Stimulated activated CD8-positive, alpha-beta memory T cell treated with anti-CD3 and anti-CD28 coated beads, Interleukin-7, amount 100 ng/mL, for 4 hours (primary cell): ENCODE results near the gene SHPK.

Source experiments
- DNase-seq, 2 donors: peaks; one replicate each; pipeline ENCODE4 v3.0.0-alpha.2; 2020; ENCODE audit warnings: low read depth in 2 of 2

The SHPK gene

DNA sequence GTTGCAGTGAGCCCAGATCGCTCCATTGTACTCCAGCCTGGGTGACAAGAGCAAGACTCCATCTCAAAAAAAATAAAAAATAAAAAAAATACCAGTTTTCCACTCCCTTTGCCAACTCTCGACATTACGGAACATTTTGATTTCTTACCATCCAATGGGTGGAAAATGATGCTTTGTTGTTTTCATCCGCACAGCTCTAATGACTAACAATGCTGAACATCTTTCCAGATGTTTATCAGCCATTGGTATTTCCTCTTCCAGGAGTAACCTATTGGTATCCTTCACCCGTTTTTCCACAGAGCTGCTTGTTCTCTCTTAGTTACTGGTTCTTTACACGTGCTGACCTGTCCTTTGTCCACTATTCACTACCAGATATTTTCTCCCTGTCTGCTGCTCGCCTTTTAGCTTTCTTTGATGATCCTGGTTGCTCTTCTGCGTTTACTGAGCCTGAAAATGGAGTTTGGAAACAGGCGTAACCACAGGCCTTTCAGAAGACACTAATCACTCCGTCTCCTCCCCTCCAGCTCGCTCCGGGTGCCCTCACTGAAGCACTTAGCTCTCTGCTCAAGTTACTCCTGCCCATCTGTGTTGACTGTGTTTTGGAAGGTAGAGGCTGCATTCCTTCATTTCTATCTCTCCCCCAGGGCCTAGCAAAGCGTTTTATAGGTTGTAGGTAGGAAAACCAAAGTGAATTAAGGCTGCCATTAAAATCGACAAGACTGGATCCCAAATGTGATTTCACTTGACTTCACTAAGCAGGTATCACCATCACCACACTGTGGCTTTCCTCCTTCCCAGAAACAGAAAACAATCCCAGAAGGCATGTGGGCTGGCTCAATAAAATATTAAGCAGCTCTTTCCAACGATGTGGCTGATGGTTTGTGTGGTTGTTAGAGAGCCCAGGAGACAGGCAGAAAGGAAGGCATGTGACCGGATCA is 8.9 kb downstream of the SHPK start:
- DNase-seq = no peak

DNA sequence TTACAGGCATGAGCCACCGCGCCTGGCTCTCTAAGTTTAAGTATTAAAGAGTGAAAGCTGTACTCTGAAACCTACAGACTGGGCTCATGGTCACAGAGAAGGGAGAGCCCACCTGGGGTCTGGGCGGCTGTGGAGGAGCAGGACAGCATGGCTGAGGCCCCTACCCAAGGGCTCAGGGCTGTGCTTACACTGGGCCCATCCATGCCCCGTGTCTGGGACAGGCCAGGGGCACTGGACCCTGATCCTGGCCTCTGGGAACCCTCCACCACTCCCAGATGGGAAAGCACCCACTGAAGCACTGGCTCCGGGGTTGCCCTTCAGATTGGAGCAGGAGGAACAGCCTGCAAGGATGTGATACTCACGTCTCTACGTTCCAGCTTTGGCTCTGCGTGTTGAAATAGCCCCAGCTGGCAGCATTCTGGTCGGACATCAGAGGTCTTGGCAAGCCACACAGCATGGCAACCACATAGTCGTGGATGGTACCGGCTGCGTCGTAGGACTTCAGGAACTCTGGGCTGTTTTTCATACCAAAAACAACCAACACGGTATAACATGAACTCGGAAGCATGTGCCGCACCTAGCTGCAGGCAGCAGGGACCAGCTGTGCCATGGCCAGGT is 13.0 kb downstream of the SHPK start:
- no peak for DNase-seq

DNA sequence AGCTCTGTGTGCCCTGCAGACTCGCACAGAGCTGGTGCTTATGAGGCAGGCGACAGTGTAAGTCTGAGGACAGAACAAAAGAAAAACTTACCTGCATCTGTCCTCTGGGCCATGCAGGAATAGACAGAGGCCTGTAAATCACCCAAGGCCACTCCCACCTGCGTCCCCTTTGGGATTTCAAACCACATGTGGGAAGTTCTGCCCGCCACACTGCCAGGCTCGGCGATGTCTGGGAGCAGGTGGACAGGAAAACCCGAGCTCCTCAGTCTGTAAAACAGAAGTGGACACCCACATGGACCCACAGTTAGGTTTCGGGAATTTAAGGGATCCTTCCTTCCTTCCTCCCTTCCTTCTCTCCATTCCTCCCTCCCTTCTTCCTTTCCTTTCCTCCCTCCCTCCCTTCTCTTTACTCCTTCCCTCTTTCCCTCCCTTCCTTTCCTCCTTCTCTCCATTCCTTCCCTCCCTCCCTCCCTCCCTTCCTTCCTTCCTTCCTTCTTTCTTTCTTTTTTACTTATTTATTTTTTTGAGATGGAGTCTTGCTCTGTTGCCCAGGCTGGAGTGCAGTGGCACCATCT is 14.8 kb downstream of the SHPK start:
- DNase-seq = no peak

DNA sequence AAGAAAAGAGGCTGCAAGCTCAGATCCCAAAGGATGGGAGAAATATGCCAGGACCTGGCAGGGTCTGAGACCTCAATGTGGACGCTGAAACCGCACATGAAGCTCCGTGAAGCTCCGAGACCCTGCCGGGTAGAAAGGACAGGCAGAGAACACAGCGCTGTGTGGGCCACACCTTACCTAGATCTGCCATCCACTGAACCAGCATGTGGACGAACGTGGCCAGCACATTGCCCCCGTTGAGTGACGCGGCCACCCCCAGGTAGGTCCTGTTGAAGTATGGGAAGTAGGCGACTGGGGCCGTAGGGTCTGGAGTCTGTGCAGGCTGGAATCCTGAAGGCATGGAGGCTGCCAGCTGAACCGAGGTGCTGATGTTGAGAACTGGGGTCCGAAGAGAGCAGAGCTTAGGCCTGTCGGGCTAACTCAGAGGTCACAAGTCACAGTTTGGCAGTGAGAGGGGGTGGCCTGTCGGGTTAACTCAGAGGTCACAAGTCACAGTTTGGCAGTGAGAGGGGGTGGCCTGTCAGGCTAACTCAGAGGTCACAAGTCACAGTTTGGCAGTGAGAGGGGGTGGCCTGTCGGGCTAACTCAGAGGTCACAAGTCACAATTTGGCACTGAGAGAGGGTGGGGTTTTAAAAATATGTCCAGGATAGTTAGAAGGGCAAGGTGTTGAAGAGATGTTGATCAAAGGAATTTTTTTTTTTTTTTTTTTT is 20.7 kb downstream of the SHPK start:
- DNase-seq = no peak

DNA sequence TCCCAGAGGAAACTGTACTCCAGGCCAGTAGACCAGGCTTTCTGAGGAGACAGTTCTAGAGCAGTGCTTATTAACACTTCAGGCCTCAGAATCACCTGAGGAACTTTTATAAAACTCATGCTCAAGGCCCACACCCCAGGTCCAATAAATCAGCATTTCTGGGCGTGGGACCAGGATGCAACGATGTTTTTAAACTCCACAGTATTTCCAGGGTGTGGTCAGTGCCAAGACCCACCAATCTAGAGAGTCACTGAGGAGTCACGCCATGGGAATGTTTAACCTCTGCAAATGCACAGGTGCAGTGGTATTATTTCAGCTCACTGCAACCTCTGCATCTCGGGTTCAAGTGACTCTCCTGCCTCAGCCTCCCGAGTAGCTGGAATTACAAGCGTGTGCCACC is 22.9 kb downstream of the SHPK start:
- no peak for DNase-seq

DNA sequence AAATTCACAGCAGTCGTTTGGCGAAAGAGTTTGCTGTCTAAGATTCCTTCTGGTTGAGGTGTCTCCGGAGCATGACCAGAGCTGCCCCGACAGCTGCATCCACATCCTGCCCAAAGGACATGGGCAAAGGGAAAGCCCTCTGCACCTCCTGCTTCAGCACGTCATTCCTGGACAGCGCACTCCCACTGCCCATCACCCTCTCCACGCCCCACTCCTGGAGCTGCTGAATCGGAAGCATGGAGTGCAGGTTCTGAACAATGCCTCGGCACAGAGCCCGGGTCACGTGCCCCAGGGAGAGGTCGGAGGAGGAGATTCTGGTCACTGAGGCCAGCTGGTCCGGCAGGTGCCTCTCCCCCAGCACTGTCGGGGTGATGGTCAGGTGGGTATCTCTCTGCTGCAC is 25.5 kb downstream of the SHPK start:
- no peak for DNase-seq

DNA sequence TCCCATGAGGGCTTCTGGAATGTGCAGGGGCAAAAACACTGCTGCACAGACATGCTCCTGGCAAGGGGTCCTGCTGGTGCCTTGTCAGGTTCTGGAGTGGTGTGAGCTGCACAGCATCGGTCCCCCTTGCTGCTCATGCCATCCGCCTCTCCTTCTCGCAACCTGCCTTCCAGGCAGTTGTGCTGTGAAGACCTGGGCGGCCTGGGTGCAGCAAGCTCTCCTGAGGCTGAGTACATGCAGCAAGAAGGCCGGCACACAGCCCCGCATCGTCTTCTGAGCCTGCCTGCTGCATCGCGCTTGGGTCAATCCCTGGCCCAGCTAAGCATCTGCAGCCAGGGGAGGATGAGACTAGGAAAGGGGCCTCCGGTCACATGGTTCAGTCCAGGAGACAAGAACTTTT is 26.4 kb downstream of the SHPK start:
- no peak for DNase-seq

DNA sequence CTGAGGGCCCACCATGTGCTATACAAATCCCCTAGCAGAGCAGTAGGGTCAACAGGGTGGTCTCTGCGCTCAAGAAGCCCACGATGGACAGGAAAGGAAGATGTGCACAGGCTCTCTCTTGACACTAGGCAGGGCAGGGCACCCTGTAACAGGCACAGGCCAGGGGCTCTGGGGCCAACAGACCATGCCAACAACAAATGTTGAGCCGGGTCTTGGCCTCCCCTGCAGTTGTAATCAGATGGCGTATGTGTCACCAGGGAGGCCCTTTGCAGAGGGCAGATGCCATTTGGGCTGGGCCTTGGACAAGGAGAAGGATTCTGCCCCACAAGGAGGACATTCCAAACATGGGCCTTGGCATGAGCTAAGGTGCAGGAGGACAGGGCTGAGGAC is 32.2 kb downstream of the SHPK start:
- no peak for DNase-seq

DNA sequence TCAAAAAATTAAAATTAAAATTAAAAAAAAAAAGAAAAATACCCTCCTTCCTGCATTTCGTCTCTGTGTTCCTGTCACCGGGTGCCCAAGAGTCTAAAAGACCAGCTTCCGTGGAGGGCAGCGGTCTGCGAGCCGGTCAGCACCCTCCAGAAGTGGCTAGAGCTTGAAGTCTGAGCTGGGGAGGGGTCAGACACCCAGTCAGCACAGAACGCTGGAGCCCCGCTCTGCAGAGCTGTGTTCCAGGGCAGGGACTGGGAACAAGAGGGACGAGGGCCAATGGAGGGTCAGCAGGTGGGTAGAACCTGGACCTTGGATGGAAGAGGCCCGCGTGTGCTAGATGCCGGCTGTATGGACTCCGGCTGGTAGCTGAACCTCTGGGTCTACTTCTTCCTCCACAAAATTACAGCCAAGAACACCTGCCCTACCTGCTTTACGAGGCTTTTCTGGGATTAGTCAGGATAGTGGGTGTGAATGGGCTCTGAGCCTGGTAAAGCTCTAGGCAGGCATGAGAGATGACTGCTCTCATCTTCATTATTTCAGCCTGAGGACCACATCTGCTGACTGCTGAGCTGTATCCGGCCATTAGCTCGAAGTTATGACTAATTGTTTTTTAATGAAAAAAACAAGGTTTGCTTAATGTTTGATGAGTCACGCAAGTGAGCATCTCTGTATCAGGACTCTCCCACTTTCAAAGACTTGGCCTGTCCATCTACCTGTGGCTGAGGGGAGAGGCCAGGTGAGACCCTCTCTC is 32.8 kb downstream of the SHPK start:
- no peak for DNase-seq

DNA sequence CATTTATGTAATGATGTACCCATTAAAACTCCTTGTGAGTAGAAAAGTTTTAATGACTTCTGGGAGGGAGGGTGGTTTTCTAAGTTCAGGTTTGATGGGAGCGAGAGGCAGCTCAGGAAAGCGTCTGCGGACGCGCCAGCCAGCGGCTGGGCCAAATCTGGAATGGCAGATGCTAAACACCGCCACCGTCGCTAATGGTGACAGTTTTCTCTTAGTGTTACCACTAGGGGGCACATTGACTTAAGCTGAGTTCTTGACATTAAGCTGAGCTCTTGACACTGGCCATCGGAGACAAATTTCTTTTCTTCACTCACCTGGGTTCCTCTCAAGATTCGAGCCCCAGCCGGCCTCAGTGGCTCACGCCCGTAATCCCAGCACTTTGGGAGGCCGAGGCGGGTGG is 33.6 kb downstream of the SHPK start:
- DNase-seq = no peak

DNA sequence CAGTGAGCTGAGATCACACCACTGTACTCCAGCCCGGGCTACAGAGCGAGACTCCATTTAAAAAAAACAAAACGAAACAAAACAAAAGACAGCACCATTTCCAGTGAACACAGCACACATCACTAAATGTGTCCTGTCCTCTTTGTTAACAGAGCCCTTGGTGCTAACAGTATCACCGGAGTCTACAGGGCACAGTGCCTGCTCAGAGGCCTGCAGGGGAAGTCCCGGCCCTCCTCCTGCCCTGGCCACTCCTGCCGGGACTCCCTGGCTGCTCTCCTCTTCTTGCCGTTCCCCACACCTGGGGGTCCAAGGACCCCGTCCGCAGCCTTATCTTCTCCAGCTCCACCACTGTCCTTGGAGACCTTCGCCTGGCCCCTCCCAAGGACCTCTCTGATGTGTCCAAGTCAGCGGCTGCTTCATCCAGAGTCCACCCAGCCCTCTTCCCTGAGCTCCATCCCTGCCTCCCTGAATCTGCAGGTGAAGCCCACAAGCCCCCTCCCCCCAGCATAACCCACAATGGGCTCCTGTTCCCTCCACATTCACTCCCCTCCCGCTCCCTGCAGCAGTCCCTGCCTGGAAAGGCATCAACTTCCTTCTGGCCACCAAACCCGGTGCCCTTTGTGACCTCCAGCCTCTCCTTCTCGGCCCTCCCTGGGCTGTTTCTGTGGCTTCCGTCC is 35.4 kb downstream of the SHPK start:
- DNase-seq = no peak

DNA sequence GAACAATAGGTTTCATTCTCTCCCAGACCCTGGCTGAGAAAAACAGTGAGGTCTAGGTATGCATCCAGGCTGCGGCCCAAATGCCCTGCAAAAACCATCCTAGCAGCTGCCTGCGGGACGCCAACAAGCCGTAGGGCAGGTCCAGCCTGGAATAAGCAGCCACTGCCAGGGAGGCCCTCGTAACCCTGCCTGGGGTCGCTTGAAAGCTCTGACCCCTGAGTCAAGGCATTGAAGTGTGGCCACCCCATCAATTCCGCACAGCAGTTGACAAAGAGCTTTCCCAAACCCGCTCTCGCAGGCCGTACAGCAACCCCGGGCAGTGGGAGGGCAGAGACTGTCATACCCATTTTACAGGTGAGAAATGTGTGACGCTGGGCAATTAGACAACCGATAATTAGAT is 38.0 kb downstream of the SHPK start:
- DNase-seq = no peak

DNA sequence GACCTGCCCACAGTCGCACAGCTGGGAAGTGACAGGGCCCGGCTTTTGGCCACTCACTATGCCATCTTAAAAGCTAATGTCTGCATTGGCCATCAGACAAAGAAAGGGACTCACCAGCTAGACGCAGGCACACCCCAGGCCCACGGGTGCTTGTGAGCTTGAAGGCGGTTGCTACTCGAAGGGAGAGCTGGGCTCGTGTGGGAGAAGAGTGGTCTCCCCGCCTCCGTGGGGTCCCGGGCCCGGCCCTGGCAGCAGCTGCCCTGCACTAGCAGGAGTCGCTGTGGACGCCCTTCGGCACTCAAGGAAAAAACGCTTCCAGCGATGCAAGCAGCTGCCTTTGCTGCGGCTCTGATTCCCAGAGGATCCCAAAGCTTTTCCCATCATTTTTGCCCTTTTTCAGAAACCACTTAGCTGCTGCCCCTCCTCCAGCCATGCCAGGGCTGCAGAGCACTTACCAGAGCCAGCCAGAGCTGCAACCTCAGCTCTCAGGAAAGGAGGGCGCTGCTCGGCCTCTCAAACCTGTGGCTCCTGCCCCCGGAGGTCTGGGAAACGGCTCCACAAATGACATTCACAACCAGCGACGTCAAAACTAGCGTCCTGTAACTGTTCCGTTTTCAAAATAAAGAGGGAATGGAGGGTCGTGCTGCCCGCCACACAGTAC is 39.1 kb downstream of the SHPK start:
- DNase-seq = no peak

DNA sequence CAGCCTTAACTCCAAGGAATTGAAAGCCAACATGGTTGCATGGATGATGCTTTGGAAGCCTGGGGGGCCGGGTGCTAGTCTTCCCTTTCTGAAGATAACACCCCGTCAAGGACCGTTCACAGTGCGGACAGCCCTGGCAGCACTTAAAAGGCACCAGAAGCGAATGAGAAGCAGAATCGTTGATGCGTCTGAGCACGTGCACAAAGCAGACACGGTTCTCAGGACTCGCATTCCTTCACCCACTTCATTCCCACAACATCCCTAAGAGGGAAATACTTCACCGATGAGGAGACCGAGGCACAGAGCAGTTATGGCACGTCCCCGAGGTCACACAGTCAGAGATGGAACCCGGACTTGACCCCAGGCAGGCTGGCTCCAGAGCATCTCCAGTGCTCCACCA is 41.1 kb downstream of the SHPK start:
- DNase-seq = no peak

DNA sequence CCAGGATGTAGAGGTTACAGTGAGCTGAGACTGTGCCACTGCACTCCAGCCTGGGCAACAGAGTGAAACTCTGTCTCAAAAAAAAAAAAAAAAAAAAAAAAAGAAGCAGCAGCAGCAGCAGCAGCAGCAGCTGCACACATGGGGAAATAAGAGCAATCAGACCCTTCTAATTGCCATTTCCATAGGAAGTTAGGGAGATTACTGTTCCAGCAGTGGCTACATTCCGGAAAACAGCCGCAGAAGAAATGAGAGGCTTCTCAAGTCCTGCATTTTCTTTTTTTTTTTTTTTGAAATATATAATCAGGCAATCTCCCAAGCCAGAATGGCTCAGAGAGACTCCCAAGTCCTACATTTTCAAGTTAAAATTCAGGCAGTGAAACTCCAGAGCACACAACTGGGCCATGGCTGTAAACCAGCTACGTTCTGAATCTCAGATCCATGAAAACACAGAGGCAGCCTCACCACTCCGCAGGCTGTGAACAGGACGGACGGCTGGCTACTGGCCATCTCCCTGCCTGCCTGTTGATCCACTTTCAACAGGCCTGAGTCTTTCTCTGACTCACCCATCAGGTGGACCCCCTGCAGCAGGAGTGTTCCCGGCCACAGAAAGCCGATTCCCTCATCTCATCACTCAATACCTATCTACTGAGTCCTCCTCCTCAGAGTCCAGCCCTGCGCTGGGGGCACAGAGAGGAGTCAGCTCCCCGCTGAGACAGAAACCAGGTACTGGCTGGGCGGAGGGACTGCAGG is 41.8 kb downstream of the SHPK start:
- no peak for DNase-seq

DNA sequence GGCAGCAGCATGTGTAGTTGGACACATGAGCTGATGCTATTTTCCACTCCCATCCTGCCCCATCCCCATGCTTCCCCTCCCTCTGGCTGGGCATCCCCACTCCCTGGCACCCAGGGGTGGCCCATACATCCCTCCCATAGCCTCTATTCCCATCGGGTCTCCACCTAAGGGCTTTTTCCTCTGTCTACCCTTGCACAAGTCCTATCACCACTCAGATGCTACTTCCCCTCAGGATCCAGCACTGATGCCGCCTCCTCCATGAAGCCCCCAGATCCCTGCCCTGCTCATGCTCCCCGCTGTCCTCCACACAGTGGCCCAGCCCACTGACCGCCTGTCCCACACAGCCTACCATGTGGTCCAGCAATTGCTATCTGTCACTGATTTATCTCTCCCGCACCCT is 42.7 kb downstream of the SHPK start:
- DNase-seq = no peak

DNA sequence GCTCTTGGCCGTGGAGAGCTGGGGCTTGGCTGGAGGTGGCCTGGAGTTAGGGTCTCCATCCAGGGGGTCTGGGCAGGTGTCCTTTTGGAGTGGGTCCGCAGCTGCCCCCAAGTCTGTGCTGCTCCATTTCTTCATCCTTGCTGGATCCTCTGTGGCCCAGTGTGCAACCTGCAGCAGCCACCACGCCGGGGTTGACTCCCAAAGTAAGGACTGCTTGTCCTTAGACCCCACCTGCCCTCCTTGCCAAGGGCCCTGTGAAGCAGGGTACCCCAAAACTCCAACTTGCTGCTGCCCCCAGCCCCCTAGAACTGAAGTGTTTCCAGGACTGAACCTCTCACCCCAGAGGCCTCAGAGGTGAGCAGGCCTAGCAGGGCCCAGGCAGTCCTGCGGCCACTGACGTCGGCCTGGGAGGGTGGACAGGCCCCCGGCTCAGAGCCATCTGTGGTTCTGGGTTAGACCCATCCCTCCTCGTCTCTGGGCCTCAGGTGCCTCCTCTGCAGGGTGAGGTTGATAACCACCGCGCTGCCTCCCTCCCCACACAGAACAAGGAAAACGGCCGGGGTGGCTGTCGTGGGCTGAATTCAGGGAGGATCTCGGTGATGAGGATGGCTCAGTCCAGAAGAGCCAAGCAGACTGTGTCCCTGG is 43.7 kb downstream of the SHPK start:
- DNase-seq = no peak

DNA sequence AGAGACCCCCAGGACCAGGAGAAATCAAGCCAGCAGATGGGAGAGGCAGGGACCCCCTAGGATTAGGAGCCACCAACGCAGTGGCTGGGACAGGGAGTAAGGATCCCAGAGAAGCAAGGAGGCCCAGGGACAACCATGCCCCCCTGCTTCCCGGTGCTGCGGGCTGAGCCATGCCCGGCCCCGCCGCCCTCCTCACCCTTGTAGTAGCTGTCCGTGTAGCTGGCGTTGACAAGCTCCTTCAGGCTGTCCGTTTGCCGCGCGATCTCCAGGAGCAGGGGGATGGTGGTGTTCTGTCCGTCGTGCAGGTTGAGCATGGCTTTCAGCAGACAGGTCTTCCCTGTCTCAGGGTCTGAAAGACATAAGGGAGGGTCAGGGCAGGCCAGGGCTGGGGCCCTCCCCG is 45.3 kb downstream of the SHPK start:
- DNase-seq = no peak

DNA sequence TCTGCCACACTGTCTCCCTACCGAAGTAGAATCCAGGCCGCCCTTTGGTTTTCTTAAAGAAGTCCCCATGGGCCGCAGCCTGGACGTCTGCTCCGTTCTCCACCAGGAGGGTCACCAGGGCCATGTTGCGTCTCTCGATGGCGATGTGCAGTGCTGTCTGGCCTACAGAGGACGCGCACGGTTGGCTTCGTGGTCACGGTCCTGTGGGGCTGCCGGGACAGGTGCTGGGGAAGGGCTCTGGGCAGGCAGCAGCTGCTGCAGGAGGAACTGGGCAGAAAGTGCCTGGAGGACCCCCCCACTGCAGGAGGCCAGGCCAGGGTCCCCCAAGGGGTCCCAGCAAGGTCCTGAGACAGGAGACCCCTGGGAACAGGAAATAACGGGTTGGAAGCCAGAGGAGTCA is 45.8 kb downstream of the SHPK start:
- no peak for DNase-seq
